ENCODE results near the gene CLCNKB. TPM values are rescaled to one million over a fixed set of nuclear protein-coding genes. Genes with fewer than 3 reads are reported as not detected.
"Not testable (repeated sequence)": the region's sequence is repeated elsewhere in the genome, so short reads cannot be mapped to it uniquely, and the experiment has no call there.

CLCNKB gene
- total RNA-seq, 1 donor = not detected

- not testable (repeated sequence) for H3K27me3 ChIP-seq (ENCODE audit: insufficient read depth, low read length); H3K4me3 ChIP-seq (ENCODE audit: low read length)
These were observed 12.9 kb downstream of the CLCNKB start for GRCh38 chr1:16056521-16056912.

GRCh38 chr1:16057314-16057915 is 13.8 kb downstream of the CLCNKB start:
- not testable (repeated sequence) for H3K9me3 ChIP-seq (ENCODE audit: low read depth, low read length); H3K27me3 ChIP-seq (ENCODE audit: insufficient read depth, low read length); H3K4me3 ChIP-seq (ENCODE audit: low read length); H3K4me1 ChIP-seq (ENCODE audit: insufficient read depth, low read length)

More at GRCh38 chr1:16056521-16056912, 12.9 kb downstream of the CLCNKB start:
- not testable (repeated sequence) for H3K9me3 ChIP-seq (ENCODE audit: low read depth, low read length); H3K4me1 ChIP-seq (ENCODE audit: insufficient read depth, low read length)

- H3K4me3 ChIP-seq (ENCODE audit: low read length); H3K9me3 ChIP-seq (ENCODE audit: low read depth, low read length); H3K4me1 ChIP-seq (ENCODE audit: insufficient read depth, low read length); H3K27me3 ChIP-seq (ENCODE audit: insufficient read depth, low read length): not testable (repeated sequence)
These were observed 15.0 kb downstream of the CLCNKB start for GRCh38 chr1:16058394-16059120.

GRCh38 chr1:16061266-16061665 is 17.7 kb downstream of the CLCNKB start:
- Histone ChIP-seq H3K9me3 (ENCODE audit: low read depth, low read length) (no peaks in the 10 kb centered on the region), H3K27me3 (ENCODE audit: insufficient read depth, low read length) (no peaks in the 10 kb centered on the region), H3K4me1 (ENCODE audit: insufficient read depth, low read length) (no peaks in the 10 kb centered on the region), H3K4me3 (ENCODE audit: low read length) (no peak overlapping the region)

- H3K4me1 ChIP-seq (ENCODE audit: insufficient read depth, low read length); H3K27me3 ChIP-seq (ENCODE audit: insufficient read depth, low read length); H3K4me3 ChIP-seq (ENCODE audit: low read length); H3K9me3 ChIP-seq (ENCODE audit: low read depth, low read length): not testable (repeated sequence)
These were observed 18.6 kb downstream of the CLCNKB start for GRCh38 chr1:16061989-16062686.

GRCh38 chr1:16062687-16063075 is 19.1 kb downstream of the CLCNKB start:
- not testable (repeated sequence) for H3K27me3 ChIP-seq (ENCODE audit: insufficient read depth, low read length); H3K9me3 ChIP-seq (ENCODE audit: low read depth, low read length); H3K4me3 ChIP-seq (ENCODE audit: low read length); H3K4me1 ChIP-seq (ENCODE audit: insufficient read depth, low read length)

GRCh38 chr1:16063226-16063829 is 19.7 kb downstream of the CLCNKB start:
- no peaks in the 10 kb centered on the region for H3K27me3 ChIP-seq (ENCODE audit: insufficient read depth, low read length)
- no peak overlapping the region for H3K4me3 ChIP-seq (ENCODE audit: low read length)
- H3K9me3 ChIP-seq (ENCODE audit: low read depth, low read length) = no peaks in the 10 kb centered on the region
- H3K4me1 ChIP-seq (ENCODE audit: insufficient read depth, low read length) = no peaks in the 10 kb centered on the region

GRCh38 chr1:16063921-16064320 is 20.3 kb downstream of the CLCNKB start:
- no peaks in the 10 kb centered on the region for H3K27me3 ChIP-seq (ENCODE audit: insufficient read depth, low read length)
- no peak overlapping the region for H3K4me3 ChIP-seq (ENCODE audit: low read length)
- H3K4me1 ChIP-seq (ENCODE audit: insufficient read depth, low read length) = no peaks in the 10 kb centered on the region
- H3K9me3 ChIP-seq (ENCODE audit: low read depth, low read length) = no peaks in the 10 kb centered on the region

- Histone ChIP-seq H3K27me3 (ENCODE audit: insufficient read depth, low read length) (no peaks in the 10 kb centered on the region), H3K9me3 (ENCODE audit: low read depth, low read length) (no peaks in the 10 kb centered on the region), H3K4me3 (ENCODE audit: low read length) (no peak overlapping the region), H3K4me1 (ENCODE audit: insufficient read depth, low read length) (no peaks in the 10 kb centered on the region)
These were observed 21.1 kb downstream of the CLCNKB start for GRCh38 chr1:16064536-16065268.

GRCh38 chr1:16065269-16065576 is 21.6 kb downstream of the CLCNKB start:
- Histone ChIP-seq H3K9me3 (ENCODE audit: low read depth, low read length) (no peaks in the 10 kb centered on the region), H3K27me3 (ENCODE audit: insufficient read depth, low read length) (no peaks in the 10 kb centered on the region), H3K4me3 (ENCODE audit: low read length) (no peak overlapping the region), H3K4me1 (ENCODE audit: insufficient read depth, low read length) (no peaks in the 10 kb centered on the region)

- Histone ChIP-seq H3K4me1 (ENCODE audit: insufficient read depth, low read length) (no peaks in the 10 kb centered on the region), H3K4me3 (ENCODE audit: low read length) (no peak overlapping the region), H3K27me3 (ENCODE audit: insufficient read depth, low read length) (no peaks in the 10 kb centered on the region), H3K9me3 (ENCODE audit: low read depth, low read length) (no peaks in the 10 kb centered on the region)
These were observed 22.7 kb downstream of the CLCNKB start for GRCh38 chr1:16066245-16066644.

- no peak overlapping the region for H3K4me3 ChIP-seq (ENCODE audit: low read length)
- peaks cover 5% of the 10 kb centered on the region for H3K27me3 ChIP-seq (ENCODE audit: insufficient read depth, low read length)
- no peaks in the 10 kb centered on the region for H3K9me3 ChIP-seq (ENCODE audit: low read depth, low read length)
- no peaks in the 10 kb centered on the region for H3K4me1 ChIP-seq (ENCODE audit: insufficient read depth, low read length)
These were observed 23.7 kb downstream of the CLCNKB start for GRCh38 chr1:16067127-16067768.

- Histone ChIP-seq H3K4me3 (ENCODE audit: low read length) (no peak overlapping the region), H3K9me3 (ENCODE audit: low read depth, low read length) (no peaks in the 10 kb centered on the region), H3K27me3 (ENCODE audit: insufficient read depth, low read length) (peaks cover 11% of the 10 kb centered on the region), H3K4me1 (ENCODE audit: insufficient read depth, low read length) (no peaks in the 10 kb centered on the region)
These were observed 24.4 kb downstream of the CLCNKB start for GRCh38 chr1:16067933-16068332.

- Histone ChIP-seq H3K4me1 (ENCODE audit: insufficient read depth, low read length) (no peaks in the 10 kb centered on the region), H3K4me3 (ENCODE audit: low read length) (no peak overlapping the region), H3K27me3 (ENCODE audit: insufficient read depth, low read length) (peaks cover 12% of the 10 kb centered on the region), H3K9me3 (ENCODE audit: low read depth, low read length) (no peaks in the 10 kb centered on the region)
These were observed 25.0 kb downstream of the CLCNKB start for GRCh38 chr1:16068356-16069270.

All from mononuclear cell (primary cell).